Stimulated activated CD8-positive, alpha-beta memory T cell treated with anti-CD3 and anti-CD28 coated beads, Interleukin-12 subunit alpha, Interleukin-12 subunit beta, amount 100 ng/mL, for 4 hours (primary cell): ENCODE measurements around the gene KCNN3.

Source experiments
- DNase-seq: peaks from one replicate; pipeline ENCODE4 v3.0.0-alpha.2; 2020; ENCODE audit warnings: low read depth

The KCNN3 gene

GRCh38 chr1:154816369-154816768, 53.7 kb downstream of the KCNN3 start:
- DNase-seq = no peak

GRCh38 chr1:154813846-154814505, 56.1 kb downstream of the KCNN3 start:
- DNase-seq = no peak

DNA sequence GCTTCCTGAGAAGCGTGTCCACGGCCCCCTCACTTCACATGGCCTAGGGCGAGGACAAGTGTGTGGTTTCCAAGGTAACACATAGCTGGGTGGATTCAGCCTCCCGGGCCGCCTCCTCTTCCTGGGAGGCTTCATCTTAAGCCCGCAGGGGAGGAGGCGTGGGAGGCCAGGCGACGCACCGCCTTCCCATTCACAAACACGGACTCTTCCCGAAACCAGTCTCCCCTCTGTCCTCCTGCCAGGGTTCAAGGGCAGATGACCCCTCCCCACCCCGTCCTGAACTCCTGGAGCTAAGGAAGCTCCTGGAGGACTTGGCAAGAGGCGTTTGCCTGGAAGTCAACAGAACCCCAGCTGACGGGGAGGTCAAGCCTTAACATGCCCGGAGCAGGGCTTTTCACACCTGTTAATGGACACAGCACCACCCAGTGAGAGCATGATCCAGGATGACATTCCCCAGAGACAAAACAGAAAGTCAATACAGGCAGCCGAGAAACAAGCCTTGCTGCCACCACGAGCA, 56.7 kb downstream of the KCNN3 start:
- DNase-seq = no peak

DNA sequence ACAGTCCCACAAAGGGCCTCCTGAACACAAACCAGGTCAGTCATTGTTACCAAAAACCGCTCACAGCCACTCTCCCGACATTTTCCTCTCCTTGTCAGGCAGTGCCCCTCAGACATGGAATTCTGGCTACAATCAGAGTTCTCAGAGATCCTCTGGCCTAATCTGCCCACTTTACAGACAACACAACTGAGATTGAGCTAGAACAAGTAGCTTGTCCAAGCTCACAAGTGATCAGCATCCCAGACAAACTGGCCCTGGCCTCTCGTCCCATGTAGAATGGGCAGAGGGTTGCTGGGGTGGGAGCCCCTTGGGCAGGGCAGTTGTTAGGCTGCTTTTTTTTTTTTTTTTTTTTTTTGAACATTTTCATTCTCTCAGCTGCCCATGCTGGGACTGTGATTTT, 57.2 kb downstream of the KCNN3 start:
- DNase-seq = no peak

GRCh38 chr1:154810571-154810970, 59.5 kb downstream of the KCNN3 start:
- DNase-seq = no peak

- DNase-seq = no peak
Measured at GRCh38 chr1:154809436-154810413, 60.4 kb downstream of the KCNN3 start.

DNA sequence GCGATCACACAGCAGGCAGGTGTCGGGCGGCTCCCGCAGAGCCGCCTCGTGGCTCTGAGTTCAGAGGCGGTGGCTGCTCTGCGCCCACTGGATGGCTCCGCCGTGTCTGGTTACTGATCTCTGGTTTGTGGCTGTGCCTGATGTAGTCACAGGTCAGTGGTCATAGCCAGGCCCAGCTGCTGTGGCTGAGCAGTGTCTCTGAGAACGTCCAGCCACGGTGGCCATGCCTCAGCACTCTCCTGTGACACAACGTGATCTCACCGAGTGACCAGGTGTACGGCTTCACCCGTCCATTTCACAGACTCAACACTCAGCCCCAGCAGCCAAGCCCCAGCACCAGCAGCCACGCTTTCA, 61.2 kb downstream of the KCNN3 start:
- DNase-seq = no peak

- DNase-seq = no peak
Measured at GRCh38 chr1:154808261-154808908, 61.7 kb downstream of the KCNN3 start.

- DNase-seq = no peak
Measured at GRCh38 chr1:154807048-154807591, 63.0 kb downstream of the KCNN3 start.

- DNase-seq = no peak
Measured at GRCh38 chr1:154806333-154806732, 63.7 kb downstream of the KCNN3 start.

DNA sequence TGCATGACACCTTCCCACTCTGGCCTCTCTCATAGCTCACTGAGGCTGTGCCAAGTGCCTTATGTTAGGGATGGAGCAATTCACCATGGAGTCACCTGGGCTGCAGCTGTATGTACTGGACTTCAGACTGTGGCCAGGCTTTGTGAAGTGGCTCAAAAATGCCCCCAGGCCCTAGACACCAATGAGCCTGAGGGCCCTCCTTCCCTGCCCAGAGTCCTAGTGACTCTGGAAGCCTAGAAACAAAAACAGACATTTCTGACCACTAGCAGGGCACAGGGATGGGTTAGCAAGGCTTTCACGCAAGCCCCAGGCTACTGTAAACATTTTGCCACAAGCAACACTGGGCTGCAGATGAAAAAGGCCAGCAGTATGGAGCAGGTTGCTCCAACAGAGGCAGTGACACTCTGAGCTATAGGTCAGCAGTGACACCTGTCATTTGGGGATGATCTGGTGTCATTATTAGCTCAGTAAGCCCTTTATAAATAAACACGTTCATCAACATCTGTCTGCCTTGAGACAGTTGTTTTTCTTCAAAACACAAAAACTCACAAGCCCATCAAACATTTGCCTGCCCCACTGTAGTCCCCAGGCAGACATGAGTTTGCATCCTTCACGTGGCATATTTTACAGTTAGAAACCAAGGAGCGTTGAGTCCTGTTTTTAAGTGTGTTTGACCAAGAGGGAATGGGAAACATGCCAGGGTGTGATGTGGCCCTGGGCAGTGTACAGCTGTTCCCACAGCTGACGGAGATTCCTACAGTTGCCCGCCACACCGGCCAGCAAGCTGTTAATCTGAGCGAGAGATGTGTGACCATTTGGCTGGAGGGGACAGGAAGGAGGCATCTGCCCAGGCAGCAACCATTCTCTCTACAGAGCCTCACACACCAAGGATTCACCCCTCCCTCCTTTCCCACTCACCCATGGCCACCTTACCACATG, 66.8 kb downstream of the KCNN3 start:
- DNase-seq = no peak

DNA sequence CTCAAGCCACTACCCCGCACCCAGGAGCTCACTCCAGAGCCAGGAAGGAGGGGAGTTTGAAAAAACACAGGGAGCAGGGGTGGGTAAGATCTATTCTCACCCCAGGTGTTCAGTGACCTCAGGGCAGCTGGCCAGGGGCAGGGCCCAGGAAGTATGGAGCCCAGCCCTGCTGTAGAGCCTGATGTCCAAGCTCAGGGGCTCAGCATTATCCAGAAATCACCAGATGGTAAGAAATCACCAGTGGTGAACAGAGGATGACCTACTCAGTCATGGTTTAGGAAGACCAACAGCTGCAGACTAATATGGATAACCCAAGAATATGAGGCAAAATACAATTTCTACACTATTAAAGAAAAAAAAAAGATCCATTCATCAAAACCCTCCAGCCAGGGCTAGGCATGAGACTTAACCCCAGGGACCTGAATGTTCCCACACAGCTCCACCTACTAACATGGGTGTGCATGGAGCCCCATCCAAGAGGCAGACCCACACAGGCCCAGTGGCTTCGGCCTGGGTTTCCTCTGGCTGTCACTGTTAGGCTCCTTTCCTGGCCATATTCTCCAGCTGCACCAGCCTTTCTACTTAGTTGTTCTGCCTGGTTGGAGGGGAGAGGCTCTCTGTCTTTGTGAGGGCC, 67.6 kb downstream of the KCNN3 start:
- no peak for DNase-seq

DNA sequence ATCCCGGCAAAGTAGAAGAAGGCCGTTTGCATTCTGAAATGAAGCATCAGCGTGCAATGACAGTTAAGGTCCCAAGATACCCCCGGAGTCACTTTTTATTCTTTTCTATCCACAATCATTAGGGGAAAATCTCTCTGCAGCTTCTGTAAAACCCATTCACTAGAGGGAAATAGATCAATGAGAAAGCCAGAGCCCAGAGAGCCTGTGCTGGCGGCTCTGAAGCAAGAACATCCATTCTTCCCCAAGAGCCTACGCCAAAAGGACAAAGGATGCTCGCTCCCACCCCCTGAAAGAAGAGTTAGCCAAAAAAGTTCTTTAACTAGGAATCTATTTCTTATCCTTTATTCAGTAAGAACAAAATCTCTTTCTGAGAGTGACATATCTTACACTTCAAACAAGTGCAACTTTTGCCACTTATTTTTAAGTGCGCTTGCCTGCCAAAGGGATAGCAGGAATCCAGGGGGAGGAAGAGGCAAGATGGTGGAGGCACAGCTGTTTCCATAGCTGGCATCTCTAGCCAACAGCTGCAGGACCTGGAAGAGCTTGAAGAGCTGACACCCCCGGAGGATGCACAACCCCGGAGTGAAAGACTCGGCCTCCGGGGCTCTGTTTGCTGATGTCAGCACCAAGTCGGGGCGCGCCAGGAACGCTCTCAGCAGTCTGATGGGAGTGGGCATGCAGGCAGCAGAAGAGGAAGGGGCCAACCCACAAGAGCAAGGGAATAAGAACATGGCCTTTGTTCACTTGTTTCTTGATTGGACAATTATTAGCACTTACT, 68.7 kb downstream of the KCNN3 start:
- DNase-seq = no peak

DNA sequence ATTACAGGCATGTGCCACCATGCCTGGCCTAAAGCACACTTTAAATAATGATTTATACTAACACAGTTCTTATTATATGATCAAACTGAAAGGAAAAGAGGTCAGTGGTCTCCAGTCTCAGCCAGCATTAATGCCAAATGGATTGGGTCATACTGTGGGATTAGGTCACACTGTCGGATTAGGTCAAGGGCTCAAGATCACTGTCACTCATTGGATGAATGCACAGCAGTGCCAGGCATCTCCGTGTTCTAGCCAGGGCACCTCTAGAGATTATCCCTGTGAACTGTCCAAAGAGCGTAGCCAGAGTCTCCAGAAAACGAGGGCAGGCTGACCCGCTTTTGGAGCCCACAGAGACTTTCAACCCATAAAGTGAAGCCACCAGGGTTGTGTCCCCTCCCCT, 70.9 kb downstream of the KCNN3 start:
- no peak for DNase-seq

GRCh38 chr1:154798645-154799044, 71.4 kb downstream of the KCNN3 start:
- no peak for DNase-seq

- DNase-seq = no peak
Measured at GRCh38 chr1:154797175-154797574, 72.9 kb downstream of the KCNN3 start.

DNA sequence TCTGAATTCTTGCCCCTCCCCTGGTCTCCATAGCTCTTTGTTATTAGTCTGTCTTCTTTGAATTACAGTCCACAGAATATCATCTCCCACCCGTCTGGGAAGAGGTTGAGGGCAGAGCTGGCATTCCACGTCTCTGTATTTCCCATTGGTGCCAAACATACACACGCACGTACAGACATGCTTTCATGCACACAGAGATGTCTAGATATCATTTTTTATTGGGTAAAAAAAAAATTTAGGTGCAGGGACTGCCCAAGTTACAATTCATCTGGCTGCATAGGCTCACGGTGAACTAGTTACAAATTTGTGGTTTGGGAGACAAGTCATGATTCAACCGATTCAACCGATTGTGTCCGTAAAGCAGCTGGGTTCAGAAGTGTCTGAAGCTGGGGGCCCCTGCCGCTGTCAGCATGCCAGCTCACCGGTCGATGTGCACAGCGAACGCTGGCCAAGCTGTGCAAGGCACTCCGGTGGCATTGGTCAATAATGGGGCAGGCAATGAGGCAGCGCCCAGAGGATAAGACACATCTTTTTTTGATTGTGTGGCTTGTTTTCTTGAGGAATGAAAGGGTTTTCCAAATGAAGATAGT, 73.7 kb downstream of the KCNN3 start:
- no peak for DNase-seq

GRCh38 chr1:154794608-154795007, 75.5 kb downstream of the KCNN3 start:
- no peak for DNase-seq

- DNase-seq = no peak
Measured at GRCh38 chr1:154793685-154794084, 76.4 kb downstream of the KCNN3 start.

GRCh38 chr1:154792899-154793298, 77.2 kb downstream of the KCNN3 start:
- DNase-seq = no peak
